Urothelium cell line (cell line): Measurements from ENCODE around the gene MAP3K8.
"Not testable (repeated sequence)": the region's sequence is repeated elsewhere in the genome, so short reads cannot be mapped to it uniquely, and the experiment has no call there.

Experiments used
- DNase-seq: peaks from one replicate; pipeline ENCODE4 v3.0.0; 2011; ENCODE audit warnings: low spot score, mixed read lengths
- FAIRE-seq: peaks from 2 replicates; lab custom pipeline; 2011; peaks lifted over from hg19 to GRCh38; lab: Jason Lieb, UNC

MAP3K8 gene

GRCh38 chr10:30443049-30443448 is 9.1 kb downstream of the MAP3K8 start:
- FAIRE-seq = no peak
- DNase-seq = no peak

- no peak for FAIRE-seq
- DNase-seq = no peak
Measured at GRCh38 chr10:30445711-30446110, 11.7 kb downstream of the MAP3K8 start.

GRCh38 chr10:30447125-30447799 is 13.3 kb downstream of the MAP3K8 start:
- DNase-seq (no peak), FAIRE-seq (no peak)

GRCh38 chr10:30448092-30448491 is 14.1 kb downstream of the MAP3K8 start:
- FAIRE-seq (no peak), DNase-seq (no peak)

- no peak for FAIRE-seq
- DNase-seq = no peak
Measured at GRCh38 chr10:30453764-30454527, 20.0 kb downstream of the MAP3K8 start.

GRCh38 chr10:30454744-30455510 is 20.9 kb downstream of the MAP3K8 start:
- FAIRE-seq (no peak), DNase-seq (no peak)

- FAIRE-seq = no peak
Measured at GRCh38 chr10:30455816-30456215, 21.8 kb downstream of the MAP3K8 start.

GRCh38 chr10:30456266-30456665 is 22.3 kb downstream of the MAP3K8 start:
- no peak for DNase-seq
- FAIRE-seq = no peak

More at GRCh38 chr10:30455816-30456215, 21.8 kb downstream of the MAP3K8 start:
- DNase-seq = no peak

- no peak for FAIRE-seq
- no peak for DNase-seq
Measured at GRCh38 chr10:30459283-30459682, 25.3 kb downstream of the MAP3K8 start.

- no peak for FAIRE-seq
- DNase-seq = no peak
Measured at GRCh38 chr10:30460121-30460520, 26.1 kb downstream of the MAP3K8 start.

- FAIRE-seq = no peak
Measured at GRCh38 chr10:30462513-30462912, 28.5 kb downstream of the MAP3K8 start.

GRCh38 chr10:30463944-30464451 is 30.0 kb downstream of the MAP3K8 start:
- FAIRE-seq = no peak
- DNase-seq = peak; percentile 56

More at GRCh38 chr10:30462513-30462912, 28.5 kb downstream of the MAP3K8 start:
- DNase-seq = no peak

- DNase-seq (no peak), FAIRE-seq (no peak)
Measured at GRCh38 chr10:30464675-30465074, 30.7 kb downstream of the MAP3K8 start.

GRCh38 chr10:30466445-30466844 is 32.5 kb downstream of the MAP3K8 start:
- no peak for FAIRE-seq
- DNase-seq = no peak

GRCh38 chr10:30467651-30468338 is 33.8 kb downstream of the MAP3K8 start:
- FAIRE-seq = no peak

GRCh38 chr10:30472414-30473155 is 38.6 kb downstream of the MAP3K8 start:
- DNase-seq (no peak), FAIRE-seq (no peak)

More at GRCh38 chr10:30467651-30468338, 33.8 kb downstream of the MAP3K8 start:
- no peak for DNase-seq

GRCh38 chr10:30475515-30475914 is 41.5 kb downstream of the MAP3K8 start:
- DNase-seq, FAIRE-seq: not testable (repeated sequence)

- DNase-seq (no peak), FAIRE-seq (no peak)
Measured at GRCh38 chr10:30476511-30477155, 42.6 kb downstream of the MAP3K8 start.

- not testable (repeated sequence) for FAIRE-seq, DNase-seq
Measured at GRCh38 chr10:30479513-30479912, 45.5 kb downstream of the MAP3K8 start.
